GM12878 (cell line): Measurements from ENCODE around the gene UBE2L5. TPM values are rescaled to one million over a fixed set of nuclear protein-coding genes. Genes with fewer than 3 reads are reported as not detected.

Source experiments
- ATAC-seq: fragments of 200-7000 bp; cut with Tn5 transposase; 3 replicates; pipeline ENCODE4 v1.9.1; 2020; ENCODE audit warnings: mild to moderate bottlenecking, moderate library complexity
- BruUV-seq: library from RNA; stranded (reverse); fragments of 400-500 nt; replicated peaks from 2 replicates; lab custom pipeline; 2021; lab: Mats Ljungman, UMichigan
- CTCF ChIA-PET: fragments of 300-600 bp; sonication (Branson Sonifier 250); formaldehyde crosslinking; extraction: SDS; loops from one replicate; lab custom pipeline; 2021; ENCODE audit warnings: inconsistent platforms; lab: Yijun Ruan, JAX
- POLR2A ChIA-PET: fragments of 350-600 bp; formaldehyde crosslinking; extraction: SDS; loops from one replicate; lab custom pipeline; 2021; ENCODE audit warnings: inconsistent platforms; lab: Charles Lee
- RAD21 ChIA-PET: fragments of 300-600 bp; sonication (Branson Sonifier 250); formaldehyde crosslinking; loops from one replicate; lab custom pipeline; 2023; ENCODE audit warnings: antibody characterized with exemption; ENCODE audit not compliant: unreplicated experiment; lab: Charles Lee
- SMC1A ChIA-PET: fragments of 300-600 bp; sonication (Branson Sonifier 250); formaldehyde crosslinking; loops from one replicate; lab custom pipeline; 2023; ENCODE audit not compliant: unreplicated experiment, uncharacterized antibody; lab: Charles Lee
- DNase-seq: peaks from one replicate; pipeline ENCODE4 v3.0.0-alpha.2; 2011; ENCODE audit warnings: low read depth, low spot score
- FAIRE-seq: peaks from 3 replicates; lab custom pipeline; 2011; peaks lifted over from hg19 to GRCh38; lab: Jason Lieb, UNC
- H2AFZ ChIP-seq: 2 replicates; pipeline ENCODE4 v1.6.0; 2011; ENCODE audit warnings: low read depth, low read length, control low read depth; ENCODE audit not compliant: control insufficient read depth
- H3K27ac ChIP-seq: 2 replicates; pipeline ENCODE4 v1.5.1; 2011; ENCODE audit warnings: control low read depth; ENCODE audit not compliant: control insufficient read depth, insufficient read depth
- H3K27me3 ChIP-seq, 2 experiments: replicated peaks in 1 of 2; 2 replicates each; pipeline versions ENCODE4 v1.6.0 to v1.6.1; 2011; ENCODE audit warnings: low read length in 1 of 2; ENCODE audit not compliant: control insufficient read depth in 2 of 2, insufficient read depth in 2 of 2
- H3K36me3 ChIP-seq, 2 experiments: 2 replicates each; pipeline ENCODE4 v1.5.1; 2011; ENCODE audit warnings: low read length in 1 of 2; ENCODE audit not compliant: control insufficient read depth in 2 of 2, insufficient read depth in 2 of 2
- H3K4me1 ChIP-seq: 2 replicates; pipeline ENCODE4 v1.6.1; 2011; ENCODE audit warnings: mild to moderate bottlenecking, low read length, moderate library complexity, mixed read lengths; ENCODE audit not compliant: control insufficient read depth, insufficient read depth
- H3K4me2 ChIP-seq: 2 replicates; pipeline ENCODE4 v1.6.0; 2011; ENCODE audit warnings: control low read depth; ENCODE audit not compliant: control insufficient read depth, insufficient read depth
- H3K4me3 ChIP-seq: fragments of 200-600 bp; sonication (generic); 2 replicates; pipeline ENCODE4 v1.5.1; 2016
- H3K79me2 ChIP-seq: 2 replicates; pipeline ENCODE4 v1.6.0; 2011; ENCODE audit warnings: low read length; ENCODE audit not compliant: control insufficient read depth, insufficient read depth
- H3K9ac ChIP-seq: 2 replicates; pipeline ENCODE4 v1.8.0; 2011; ENCODE audit warnings: low read length, control low read depth, mixed read lengths; ENCODE audit not compliant: control insufficient read depth, insufficient read depth
- H3K9me3 ChIP-seq: replicated peaks from 3 replicates; pipeline ENCODE4 v1.5.1; 2011; ENCODE audit warnings: mild to moderate bottlenecking, low read length; ENCODE audit not compliant: control insufficient read depth, insufficient read depth
- H4K20me1 ChIP-seq: 2 replicates; pipeline ENCODE4 v1.6.0; 2011; ENCODE audit not compliant: control insufficient read depth, insufficient read depth
- ATF2 ChIP-seq: IDR thresholded peaks from 2 replicates; pipeline ENCODE4 v1.6.1; 2012; ENCODE audit warnings: low read length, inconsistent platforms
- BACH1 ChIP-seq: fragments of 450-650 bp; IDR thresholded peaks from 2 replicates; pipeline ENCODE4 v1.6.1; 2017; ENCODE audit warnings: mild to moderate bottlenecking, borderline replicate concordance
- BRCA1 ChIP-seq: IDR thresholded peaks from 2 replicates; pipeline ENCODE4 v1.6.1; 2011; ENCODE audit warnings: low read depth, low read length, improper control_type of control experiment
- CBFB ChIP-seq: IDR thresholded peaks from 2 replicates; pipeline ENCODE4 v1.6.1; 2016; ENCODE audit warnings: antibody characterized with exemption, low read depth
- CREM ChIP-seq: IDR thresholded peaks from 2 replicates; pipeline ENCODE4 v1.6.1; 2014; ENCODE audit warnings: antibody characterized with exemption, low read depth
- EGR1 ChIP-seq, 2 experiments: IDR thresholded peaks; 1 replicate in 1 of 2; 2 replicates in 1 of 2; pipeline ENCODE4 v1.6.1; 2011 to 2012; ENCODE audit warnings: low read depth in 2 of 2, low read length in 2 of 2, borderline replicate concordance in 1 of 2, mild to moderate bottlenecking in 1 of 2, moderate library complexity in 1 of 2
- FOS ChIP-seq: IDR thresholded peaks from 3 replicates; pipeline ENCODE4 v1.6.1; 2011; ENCODE audit warnings: borderline replicate concordance; ENCODE audit not compliant: insufficient read length; ENCODE audit errors: extremely low read depth
- HDAC6 ChIP-seq: fragments of 200-600 bp; sonication (generic); IDR thresholded peaks from one replicate; pipeline ENCODE4 v1.8.0; 2017; ENCODE audit warnings: antibody characterized with exemption; ENCODE audit not compliant: unreplicated experiment
- LARP7 ChIP-seq: fragments of 450-650 bp; IDR thresholded peaks from 2 replicates; pipeline ENCODE4 v1.6.1; 2017; ENCODE audit warnings: mild to moderate bottlenecking
- MTA2 ChIP-seq: fragments of 450-650 bp; IDR thresholded peaks from 2 replicates; pipeline ENCODE4 v1.6.1; 2016; ENCODE audit warnings: low read depth, mild to moderate bottlenecking, moderate library complexity
- NFIC ChIP-seq: IDR thresholded peaks from 2 replicates; pipeline ENCODE4 v1.6.1; 2012; ENCODE audit warnings: low read depth, mild to moderate bottlenecking, inconsistent platforms, low read length, moderate library complexity
- NR2C1 ChIP-seq: fragments of 450-650 bp; IDR thresholded peaks from 2 replicates; pipeline ENCODE4 v1.6.1; 2017; ENCODE audit warnings: antibody characterized with exemption, mild to moderate bottlenecking, moderate library complexity
- SIX5 ChIP-seq: IDR thresholded peaks from 2 replicates; pipeline ENCODE4 v1.6.1; 2011; ENCODE audit warnings: mild to moderate bottlenecking, low read depth, low read length, moderate library complexity; ENCODE audit not compliant: severe bottlenecking
- SPI1 ChIP-seq: IDR thresholded peaks from 2 replicates; pipeline ENCODE4 v1.6.1; 2011; ENCODE audit warnings: low read depth, mild to moderate bottlenecking, low read length, moderate library complexity, borderline replicate concordance; ENCODE audit not compliant: insufficient read depth
- SREBF2 ChIP-seq: IDR thresholded peaks from 2 replicates; pipeline ENCODE4 v1.6.1; 2012; ENCODE audit warnings: mild to moderate bottlenecking, low read length
- USF2 ChIP-seq: IDR thresholded peaks from 2 replicates; pipeline ENCODE4 v1.6.1; 2011; ENCODE audit warnings: low read depth, low read length, improper control_type of control experiment, borderline replicate concordance
- WGBS: methylation state at CpG from one replicate; pipeline ENCODE4 v1.1.6; 2016; ENCODE audit warnings: low lambda C conversion rate; ENCODE audit not compliant: insufficient replicate concordance, insufficient coverage; ENCODE audit errors: missing lambda C conversion rate; 5-methylcytosine and 5-hydroxymethylcytosine counted together
- in situ Hi-C: fragments of 300-500 bp; cut with MboI; formaldehyde crosslinking; loops from 9 replicates; pipeline ENCODE4 v1.14.3; 2018; ENCODE audit warnings: mixed read lengths
- intact Hi-C: fragments of 100-400 bp; cut with micrococcal nuclease; formaldehyde crosslinking; loops from one replicate; pipeline ENCODE4 v1.14.2; 2022; ENCODE audit not compliant: unreplicated experiment
- polyA plus RNA-seq, 11 experiments: library from polyadenylated mRNA; depleted of rRNA in 4 of 11; unstranded in 6 of 11; stranded (reverse) in 5 of 11; fragments of >200 nt; fragmentation: Nextera tagmentation in 4 of 11; fragmentation: Illumina TruSeq in 1 of 11; extraction: Ambion mirVana in 4 of 11; extraction: Trizol in 1 of 11; gene quantifications; 1 replicate in 1 of 11; 2 replicates in 10 of 11; pipeline versions ENCODE4 v1.2.1 to v1.2.3, GENCODE V29; 2011 to 2016; ENCODE audit warnings: inconsistent platforms in 2 of 11, missing spikeins in 2 of 11, low read depth in 1 of 11
- total RNA-seq, 4 experiments: library from RNA; depleted of rRNA in 3 of 4; stranded (reverse); fragments of >200 nt in 3 of 4; fragmentation: Illumina TruSeq in 1 of 4; extraction: Trizol in 1 of 4; gene quantifications; 2 replicates each; pipeline versions ENCODE4 v1.2.1 to v1.2.3, GENCODE V29; 2013 to 2021
- TF ChIP-seq, protein P1 (sequence below), 3 experiments: IDR thresholded peaks in 2 of 3; conservative IDR thresholded peaks in 1 of 3; 2 replicates each; pipeline ENCODE4 v1.5.1; 2011; ENCODE audit warnings: low read depth in 3 of 3, low read length in 3 of 3, mild to moderate bottlenecking in 3 of 3, control low read depth in 2 of 3, moderate library complexity in 2 of 3, inconsistent platforms in 1 of 3, mixed read lengths in 1 of 3; ENCODE audit not compliant: control insufficient read depth in 2 of 3, insufficient read depth in 1 of 3; ENCODE audit errors: extremely low read depth in 1 of 3
- TF ChIP-seq, protein P2 (sequence below): fragments of 150-350 bp; IDR thresholded peaks from 2 replicates; pipeline ENCODE4 v1.6.1; 2016; ENCODE audit warnings: low read depth, low read length

UBE2L5 gene
- total and polyA plus RNA-seq, 10 of the 15 experiments (the other 5 are each of a cell fraction or from before 2014, with no cell fraction given) = 0.03 to 1.1 (median 0.19) TPM; not detected in 2

- H3K4me1 ChIP-seq = peaks cover 7% of the 10 kb centered on the region
- ChIA-PET POLR2A (interaction anchor here (1.3 to 6.9 kb wide), 2 partner anchors 19 to 21 kb away, joined by 5 to 76 read pairs; no protein-coding TSS in a partner anchor), SMC1A (interaction anchor here (0.6 to 12.8 kb wide), 9 partner anchors 14 to 261 kb away, joined by 3 to 143 read pairs (median 3); no protein-coding TSS in a partner anchor), CTCF (interaction anchor here (0.6 to 3.2 kb wide), 5 partner anchors 8 to 485 kb away, joined by 3 to 16 read pairs (median 4); no protein-coding TSS in a partner anchor), RAD21 (interaction anchor here (0.6 to 7.4 kb wide), 5 partner anchors 14 to 64 kb away, joined by 3 to 105 read pairs (median 3); no protein-coding TSS in a partner anchor)
- in situ Hi-C loops (no loop called here), intact Hi-C loops (no loop called here)
- no peak overlapping the region for H3K4me2 ChIP-seq
- no peaks in the 10 kb centered on the region for H3K9me3 ChIP-seq
- no peak for TF ChIP-seq SIX5
- no peak for TF ChIP-seq SPI1
- no peak for TF ChIP-seq LARP7
- no peak for TF ChIP-seq FOS
- no peak for TF ChIP-seq CBFB
- TF ChIP-seq HDAC6 = no peak
- TF ChIP-seq EGR1 (IDR thresholded peaks at IDR 0.05; ENCODE audit: borderline replicate concordance in 1 of 2, low read depth in 2 of 2, low read length in 2 of 2) = no peak
- TF ChIP-seq CREM = no peak
- TF ChIP-seq MTA2 = no peak
- no peak for TF ChIP-seq SREBF2
- TF ChIP-seq BACH1 = no peak
- TF ChIP-seq, protein P1, sequence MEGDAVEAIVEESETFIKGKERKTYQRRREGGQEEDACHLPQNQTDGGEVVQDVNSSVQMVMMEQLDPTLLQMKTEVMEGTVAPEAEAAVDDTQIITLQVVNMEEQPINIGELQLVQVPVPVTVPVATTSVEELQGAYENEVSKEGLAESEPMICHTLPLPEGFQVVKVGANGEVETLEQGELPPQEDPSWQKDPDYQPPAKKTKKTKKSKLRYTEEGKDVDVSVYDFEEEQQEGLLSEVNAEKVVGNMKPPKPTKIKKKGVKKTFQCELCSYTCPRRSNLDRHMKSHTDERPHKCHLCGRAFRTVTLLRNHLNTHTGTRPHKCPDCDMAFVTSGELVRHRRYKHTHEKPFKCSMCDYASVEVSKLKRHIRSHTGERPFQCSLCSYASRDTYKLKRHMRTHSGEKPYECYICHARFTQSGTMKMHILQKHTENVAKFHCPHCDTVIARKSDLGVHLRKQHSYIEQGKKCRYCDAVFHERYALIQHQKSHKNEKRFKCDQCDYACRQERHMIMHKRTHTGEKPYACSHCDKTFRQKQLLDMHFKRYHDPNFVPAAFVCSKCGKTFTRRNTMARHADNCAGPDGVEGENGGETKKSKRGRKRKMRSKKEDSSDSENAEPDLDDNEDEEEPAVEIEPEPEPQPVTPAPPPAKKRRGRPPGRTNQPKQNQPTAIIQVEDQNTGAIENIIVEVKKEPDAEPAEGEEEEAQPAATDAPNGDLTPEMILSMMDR (IDR thresholded peaks at IDR 0.05 in 2 of 3, conservative IDR thresholded peaks at IDR 0.05 in 1 of 3; ENCODE audit: control insufficient read depth in 2 of 3, extremely low read depth in 1 of 3, insufficient read depth in 1 of 3, low read depth in 3 of 3, low read length in 3 of 3) = no peak
- TF ChIP-seq, protein P2, sequence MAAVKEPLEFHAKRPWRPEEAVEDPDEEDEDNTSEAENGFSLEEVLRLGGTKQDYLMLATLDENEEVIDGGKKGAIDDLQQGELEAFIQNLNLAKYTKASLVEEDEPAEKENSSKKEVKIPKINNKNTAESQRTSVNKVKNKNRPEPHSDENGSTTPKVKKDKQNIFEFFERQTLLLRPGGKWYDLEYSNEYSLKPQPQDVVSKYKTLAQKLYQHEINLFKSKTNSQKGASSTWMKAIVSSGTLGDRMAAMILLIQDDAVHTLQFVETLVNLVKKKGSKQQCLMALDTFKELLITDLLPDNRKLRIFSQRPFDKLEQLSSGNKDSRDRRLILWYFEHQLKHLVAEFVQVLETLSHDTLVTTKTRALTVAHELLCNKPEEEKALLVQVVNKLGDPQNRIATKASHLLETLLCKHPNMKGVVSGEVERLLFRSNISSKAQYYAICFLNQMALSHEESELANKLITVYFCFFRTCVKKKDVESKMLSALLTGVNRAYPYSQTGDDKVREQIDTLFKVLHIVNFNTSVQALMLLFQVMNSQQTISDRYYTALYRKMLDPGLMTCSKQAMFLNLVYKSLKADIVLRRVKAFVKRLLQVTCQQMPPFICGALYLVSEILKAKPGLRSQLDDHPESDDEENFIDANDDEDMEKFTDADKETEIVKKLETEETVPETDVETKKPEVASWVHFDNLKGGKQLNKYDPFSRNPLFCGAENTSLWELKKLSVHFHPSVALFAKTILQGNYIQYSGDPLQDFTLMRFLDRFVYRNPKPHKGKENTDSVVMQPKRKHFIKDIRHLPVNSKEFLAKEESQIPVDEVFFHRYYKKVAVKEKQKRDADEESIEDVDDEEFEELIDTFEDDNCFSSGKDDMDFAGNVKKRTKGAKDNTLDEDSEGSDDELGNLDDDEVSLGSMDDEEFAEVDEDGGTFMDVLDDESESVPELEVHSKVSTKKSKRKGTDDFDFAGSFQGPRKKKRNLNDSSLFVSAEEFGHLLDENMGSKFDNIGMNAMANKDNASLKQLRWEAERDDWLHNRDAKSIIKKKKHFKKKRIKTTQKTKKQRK = no peak
- TF ChIP-seq NFIC = no peak
- TF ChIP-seq BRCA1 = no peak
- no peak for TF ChIP-seq NR2C1
- TF ChIP-seq USF2 = no peak
- TF ChIP-seq ATF2 = no peak
- no peaks in the 10 kb centered on the region for H3K79me2 ChIP-seq
- H4K20me1 ChIP-seq = no peaks in the 10 kb centered on the region
- no TSS peak for BruUV-seq
- no peak for ATAC-seq
- no peaks in the 10 kb centered on the region for H3K36me3 ChIP-seq
- DNase-seq = no peak
- FAIRE-seq = no peak
- no peak overlapping the region for H3K4me3 ChIP-seq
- no peak overlapping the region for H2AFZ ChIP-seq
- no peaks in the 10 kb centered on the region for H3K27me3 ChIP-seq
- WGBS = 66% methylated on average over 5 of the region's 5 CpGs
- H3K27ac ChIP-seq = no peak overlapping the region
- H3K9ac ChIP-seq = no peak overlapping the region
Measured at GRCh38 chr13:30392681-30393045, 29.6 kb upstream of the UBE2L5 start.
